NCI-H1092 treated with DMSO at 0.1 percent for 48 hours (cell line): ENCODE measurements around the gene TGFB2.
A peak's percentile ranks its signal among the peaks of the same experiment; 100 is the strongest.
"Not testable (repeated sequence)": the region's sequence is repeated elsewhere in the genome, so short reads cannot be mapped to it uniquely, and the experiment has no call there.

Experiments used
- DNase-seq: peaks from one replicate; lab custom pipeline; 2025; lab: John Stamatoyannopoulos, UW

The TGFB2 gene

DNA sequence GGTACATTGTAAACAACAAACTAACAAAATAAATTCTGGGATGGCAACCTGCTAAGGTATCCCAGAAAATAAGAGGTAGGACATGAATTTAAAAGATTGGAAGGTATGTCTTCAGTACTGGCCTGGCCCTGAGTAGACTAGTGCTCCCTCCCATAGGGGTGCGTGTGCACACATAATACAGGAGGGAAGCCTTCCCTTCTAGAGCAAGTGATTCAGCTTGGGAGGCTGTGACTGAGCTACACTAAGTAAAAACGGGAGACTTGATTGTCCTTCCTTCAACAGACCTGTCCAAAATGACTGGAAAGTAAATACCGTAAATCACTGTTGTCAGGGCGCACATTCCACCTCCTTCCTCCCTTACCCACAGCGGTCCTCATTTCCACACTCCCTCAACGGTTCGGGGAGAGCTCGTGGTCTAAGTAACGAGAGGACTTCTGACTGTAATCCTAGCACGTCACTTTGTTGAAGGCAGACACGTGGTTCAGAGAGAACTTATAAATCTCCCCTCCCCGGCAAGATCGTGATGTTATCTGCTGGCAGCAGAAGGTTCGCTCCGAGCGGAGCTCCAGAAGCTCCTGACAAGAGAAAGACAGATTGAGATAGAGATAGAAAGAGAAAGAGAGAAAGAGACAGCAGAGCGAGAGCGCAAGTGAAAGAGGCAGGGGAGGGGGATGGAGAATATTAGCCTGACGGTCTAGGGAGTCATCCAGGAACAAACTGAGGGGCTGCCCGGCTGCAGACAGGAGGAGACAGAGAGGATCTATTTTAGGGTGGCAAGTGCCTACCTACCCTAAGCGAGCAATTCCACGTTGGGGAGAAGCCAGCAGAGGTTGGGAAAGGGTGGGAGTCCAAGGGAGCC, at the start of gene TGFB2:
TSS of gene TGFB2 (plus strand) at position 523 of the 859 bp plus-strand sequence. CDS start 1,366 bp downstream, outside the sequence.
- DNase-seq = peak; percentile 78

DNA sequence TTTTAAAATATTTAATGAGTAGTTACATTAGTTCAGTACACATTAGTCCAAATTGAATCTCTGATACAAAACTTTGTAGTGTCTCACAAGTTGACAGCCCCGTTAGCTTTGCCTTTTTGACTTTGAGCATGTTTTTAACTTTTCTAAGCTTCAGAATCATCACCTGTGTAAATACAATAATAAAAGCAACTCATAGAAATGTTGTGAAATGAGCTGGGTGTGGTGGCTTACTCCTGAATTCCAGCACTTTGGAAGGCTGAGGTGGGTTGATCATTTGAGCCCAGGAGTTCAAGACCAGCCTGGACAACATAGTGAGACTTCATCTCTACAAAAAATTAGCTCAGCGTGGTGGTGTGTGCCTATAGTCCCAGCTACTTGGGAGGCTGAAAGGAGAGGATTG, 49.0 kb upstream of the TGFB2 start:
- DNase-seq = no peak

DNA sequence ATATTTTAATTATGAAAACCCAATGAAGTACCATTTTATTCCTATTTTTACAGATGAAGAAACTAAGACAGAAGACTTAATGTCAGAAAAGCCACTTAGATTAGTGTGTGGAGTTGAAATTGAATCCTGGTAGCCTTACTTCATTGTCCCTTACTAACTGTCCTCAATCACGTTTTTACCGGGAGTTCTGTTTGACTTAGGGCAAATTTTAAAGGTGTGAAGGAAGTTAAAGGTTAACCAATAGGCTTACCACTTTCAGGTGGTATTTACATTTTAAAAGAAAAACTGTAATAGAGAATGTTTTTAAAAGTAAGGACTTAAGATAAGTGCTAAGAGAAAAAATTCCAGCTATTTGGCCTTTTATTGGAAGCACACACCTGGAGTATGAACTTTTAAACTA, 47.7 kb upstream of the TGFB2 start:
- no peak for DNase-seq

- DNase-seq = no peak
Observed at GRCh38 chr1:218297867-218298266, 47.3 kb upstream of the TGFB2 start.

- no peak for DNase-seq
Observed at GRCh38 chr1:218298398-218298797, 46.7 kb upstream of the TGFB2 start.

DNA sequence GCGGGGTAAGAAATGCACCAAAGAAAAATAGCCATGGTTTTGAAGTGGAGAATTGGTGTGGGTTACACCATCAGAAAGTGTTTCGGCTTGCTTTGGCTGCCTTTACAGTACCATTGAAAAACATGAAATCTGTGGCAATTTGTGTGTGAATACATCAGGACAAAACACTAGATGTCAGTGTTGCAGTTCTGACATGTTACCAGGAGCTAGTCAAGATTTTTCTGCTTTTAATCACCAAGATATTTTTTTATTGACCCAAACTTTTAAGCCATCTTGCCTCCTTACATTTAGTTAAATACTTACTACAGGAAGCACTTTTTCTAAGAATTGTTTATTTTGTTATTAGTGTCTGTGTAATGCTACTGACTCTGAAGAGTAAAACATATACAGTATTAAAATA, 45.7 kb upstream of the TGFB2 start:
- DNase-seq = peak; percentile 36

GRCh38 chr1:218301217-218301616, 43.9 kb upstream of the TGFB2 start:
- DNase-seq = no peak

GRCh38 chr1:218302155-218302554, 43.0 kb upstream of the TGFB2 start:
- DNase-seq = no peak

- DNase-seq = no peak
Observed at GRCh38 chr1:218303176-218303879, 41.8 kb upstream of the TGFB2 start.

DNA sequence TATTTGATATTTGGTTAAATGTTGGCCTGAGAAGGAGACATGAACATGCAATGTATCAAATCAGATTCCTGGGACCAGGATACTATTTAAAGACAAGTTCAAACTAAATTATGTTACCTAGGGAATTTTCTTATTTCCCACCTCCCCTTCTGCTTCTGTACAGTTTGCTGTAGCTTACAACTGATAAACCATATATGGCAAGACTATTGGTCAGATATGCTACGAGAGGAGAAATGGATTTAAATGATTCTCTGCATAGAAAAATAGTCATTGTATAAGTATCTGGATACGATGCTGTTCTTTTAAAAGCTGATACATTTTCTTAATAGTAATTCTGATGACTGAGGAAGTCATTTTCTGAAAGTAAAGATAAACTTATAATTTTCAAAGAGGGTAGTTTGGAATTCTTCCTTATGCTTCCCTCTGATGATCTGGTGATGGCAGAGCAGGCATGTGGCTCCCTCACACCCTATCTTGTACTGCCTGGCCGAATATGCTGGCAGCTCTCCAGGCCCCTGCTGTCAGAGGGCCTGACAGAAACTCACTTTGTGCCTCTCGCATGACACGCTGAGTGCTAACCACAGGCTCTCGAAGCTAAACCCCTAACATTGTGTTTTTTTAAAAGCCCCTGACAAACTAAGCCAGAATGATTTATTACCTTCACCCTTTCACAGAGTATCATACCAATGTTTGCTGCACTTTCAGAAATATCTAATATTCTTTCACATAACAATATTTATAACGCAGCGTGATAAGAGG, 40.7 kb upstream of the TGFB2 start:
- peak; percentile 81 for DNase-seq

GRCh38 chr1:218305472-218306064, 39.6 kb upstream of the TGFB2 start:
- DNase-seq = no peak

GRCh38 chr1:218312509-218312908, 32.6 kb upstream of the TGFB2 start:
- DNase-seq = no peak

GRCh38 chr1:218314316-218314715, 30.8 kb upstream of the TGFB2 start:
- DNase-seq = no peak

GRCh38 chr1:218315638-218316037, 29.5 kb upstream of the TGFB2 start:
- no peak for DNase-seq

DNA sequence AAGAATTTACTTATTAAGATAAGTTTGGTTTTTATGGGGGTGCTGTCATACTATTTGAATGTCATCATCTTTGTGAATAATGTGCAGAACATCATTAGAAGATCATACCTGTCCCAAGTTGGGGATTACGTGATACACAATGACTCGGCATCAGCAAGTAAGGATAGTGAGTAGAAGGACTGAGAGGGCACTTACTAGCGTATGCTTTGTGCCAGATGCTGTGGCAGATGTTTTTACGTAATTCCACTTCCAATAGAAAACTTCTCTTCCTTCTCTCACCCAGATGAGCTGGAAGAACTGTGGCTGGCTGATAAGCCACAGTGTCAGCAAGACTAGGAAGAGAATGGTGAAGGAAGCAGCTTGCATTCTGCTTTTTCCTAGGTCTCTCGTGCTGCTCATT, 28.1 kb upstream of the TGFB2 start:
- no peak for DNase-seq

GRCh38 chr1:218320182-218320581, 25.0 kb upstream of the TGFB2 start:
- not testable (repeated sequence) for DNase-seq

DNA sequence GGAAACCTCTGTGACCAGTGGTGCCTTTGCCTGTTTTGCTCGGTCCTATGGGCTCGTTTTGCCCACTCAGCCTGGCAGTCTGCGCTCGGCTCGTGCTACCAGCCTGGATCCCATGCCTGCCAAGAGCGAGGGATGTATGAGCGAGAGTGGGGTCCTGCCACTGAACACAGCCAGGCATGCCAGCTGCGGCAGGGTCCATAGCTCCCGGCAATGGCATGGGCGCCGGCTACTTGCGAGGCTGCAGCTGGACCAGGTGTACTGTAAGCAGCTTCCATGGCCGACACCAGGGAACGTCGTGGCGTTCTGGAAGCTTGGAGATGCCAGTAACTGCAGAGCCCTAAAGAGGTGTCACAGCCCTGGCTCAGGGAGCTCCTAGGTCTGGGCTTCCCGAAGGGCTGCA, 22.4 kb upstream of the TGFB2 start:
- DNase-seq = no peak

- no peak for DNase-seq
Observed at GRCh38 chr1:218323568-218324225, 21.4 kb upstream of the TGFB2 start.

DNA sequence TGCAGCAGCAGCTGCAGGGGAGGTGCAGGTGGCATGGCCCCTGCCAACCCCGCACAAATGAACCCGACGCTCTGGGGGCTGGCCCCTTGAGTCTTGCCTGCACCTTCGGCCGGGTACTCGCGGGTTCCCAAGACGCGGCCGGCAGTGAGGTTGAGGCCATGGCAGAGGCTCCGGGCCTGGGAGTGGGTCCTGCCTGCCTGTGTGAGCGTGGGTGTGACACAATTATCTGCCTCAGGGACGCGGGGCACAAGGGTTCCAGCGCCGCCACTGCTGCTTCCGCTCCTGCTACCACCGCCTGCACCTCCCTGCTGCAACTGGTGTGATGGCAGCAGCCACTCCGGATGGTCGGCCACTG, 20.9 kb upstream of the TGFB2 start:
- no peak for DNase-seq

- DNase-seq = no peak
Observed at GRCh38 chr1:218328769-218329168, 16.4 kb upstream of the TGFB2 start.

GRCh38 chr1:218330043-218330623, 15.0 kb upstream of the TGFB2 start:
- DNase-seq = peak; percentile 51
